ENCODE data around the gene FBLN2.

DNA sequence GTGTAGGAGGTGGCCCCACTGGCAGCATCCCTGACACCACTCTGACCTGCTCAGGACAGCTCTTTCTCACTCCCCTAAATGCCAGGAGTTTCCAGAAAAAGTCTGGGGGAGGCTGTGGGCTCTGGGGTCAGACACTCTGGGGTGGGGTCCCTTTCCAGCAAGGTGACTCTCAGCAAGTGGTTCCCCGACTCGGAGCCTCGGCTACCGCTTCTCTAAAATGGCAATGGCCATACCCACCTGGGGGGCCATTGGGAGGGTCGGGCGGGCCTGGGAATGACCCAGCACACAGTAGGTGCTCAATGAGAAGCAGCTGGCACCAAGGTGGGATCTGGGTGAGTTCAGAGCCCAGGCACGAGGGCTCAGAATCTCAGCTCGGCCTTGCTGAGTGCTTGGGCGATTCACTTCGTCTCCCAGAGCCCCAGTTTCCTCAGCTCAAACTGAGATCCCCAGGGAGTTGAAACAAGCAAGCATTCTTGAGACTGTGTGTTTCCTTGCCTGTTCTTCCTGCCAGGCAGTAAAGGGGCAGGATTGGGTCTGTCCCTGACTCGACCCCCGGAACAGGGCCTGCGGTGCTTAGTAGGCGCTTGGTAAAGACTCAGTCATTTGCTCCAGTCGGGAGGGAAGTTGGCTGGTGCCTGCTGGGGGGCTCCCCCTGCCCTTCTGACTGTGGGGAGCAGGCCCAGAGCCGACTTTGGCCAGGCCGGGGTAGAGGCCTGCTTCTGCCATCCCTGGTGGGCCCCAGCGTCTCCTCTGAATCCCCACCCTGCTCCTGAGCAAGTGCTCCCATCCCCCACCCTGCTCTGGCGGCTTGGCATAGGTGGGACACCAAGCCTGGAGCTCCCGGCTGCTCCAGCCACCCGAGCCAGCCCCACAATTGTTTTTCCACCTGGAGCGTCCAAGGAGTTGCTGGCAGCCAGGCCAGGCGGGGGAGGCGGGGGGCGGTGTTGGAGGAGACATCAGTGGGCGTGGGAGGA lies 32.9 kb upstream of the FBLN2 start:
- no peak for TF ChIP-seq CTCF (IDR thresholded peaks at IDR 0.05 in 2 of 3, conservative IDR thresholded peaks at IDR 0.05 in 1 of 3; ENCODE audit: borderline replicate concordance in 1 of 3, insufficient read depth in 1 of 3, low read depth in 2 of 3, low read length in 2 of 3)
- TF ChIP-seq JUND (IDR thresholded peaks at IDR 0.05): no peak
- TF ChIP-seq, protein P1, sequence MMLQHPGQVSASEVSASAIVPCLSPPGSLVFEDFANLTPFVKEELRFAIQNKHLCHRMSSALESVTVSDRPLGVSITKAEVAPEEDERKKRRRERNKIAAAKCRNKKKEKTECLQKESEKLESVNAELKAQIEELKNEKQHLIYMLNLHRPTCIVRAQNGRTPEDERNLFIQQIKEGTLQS (IDR thresholded peaks at IDR 0.05): no peak
- no peak for TF ChIP-seq ZBTB33 (IDR thresholded peaks at IDR 0.05; ENCODE audit: extremely low read depth, insufficient replicate concordance, low read length)
- no peak for TF ChIP-seq YY1 (IDR thresholded peaks at IDR 0.05; ENCODE audit: extremely low read depth, insufficient replicate concordance, low read depth, low read length)
- TF ChIP-seq TCF7L2 (IDR thresholded peaks at IDR 0.05; ENCODE audit: borderline replicate concordance, extremely low read depth, insufficient read depth, insufficient read length): no peak

Data from HCT116 (cell line).